GM21360 (cell line): ENCODE results near the gene PPAN.

Experiments
- ATAC-seq: cut with Tn5 transposase; IDR thresholded peaks from one replicate; pipeline ENCODE4 v1.9.1; 2021; ENCODE audit warnings: mild to moderate bottlenecking, moderate library complexity; ENCODE audit not compliant: unreplicated experiment

PPAN gene

DNA sequence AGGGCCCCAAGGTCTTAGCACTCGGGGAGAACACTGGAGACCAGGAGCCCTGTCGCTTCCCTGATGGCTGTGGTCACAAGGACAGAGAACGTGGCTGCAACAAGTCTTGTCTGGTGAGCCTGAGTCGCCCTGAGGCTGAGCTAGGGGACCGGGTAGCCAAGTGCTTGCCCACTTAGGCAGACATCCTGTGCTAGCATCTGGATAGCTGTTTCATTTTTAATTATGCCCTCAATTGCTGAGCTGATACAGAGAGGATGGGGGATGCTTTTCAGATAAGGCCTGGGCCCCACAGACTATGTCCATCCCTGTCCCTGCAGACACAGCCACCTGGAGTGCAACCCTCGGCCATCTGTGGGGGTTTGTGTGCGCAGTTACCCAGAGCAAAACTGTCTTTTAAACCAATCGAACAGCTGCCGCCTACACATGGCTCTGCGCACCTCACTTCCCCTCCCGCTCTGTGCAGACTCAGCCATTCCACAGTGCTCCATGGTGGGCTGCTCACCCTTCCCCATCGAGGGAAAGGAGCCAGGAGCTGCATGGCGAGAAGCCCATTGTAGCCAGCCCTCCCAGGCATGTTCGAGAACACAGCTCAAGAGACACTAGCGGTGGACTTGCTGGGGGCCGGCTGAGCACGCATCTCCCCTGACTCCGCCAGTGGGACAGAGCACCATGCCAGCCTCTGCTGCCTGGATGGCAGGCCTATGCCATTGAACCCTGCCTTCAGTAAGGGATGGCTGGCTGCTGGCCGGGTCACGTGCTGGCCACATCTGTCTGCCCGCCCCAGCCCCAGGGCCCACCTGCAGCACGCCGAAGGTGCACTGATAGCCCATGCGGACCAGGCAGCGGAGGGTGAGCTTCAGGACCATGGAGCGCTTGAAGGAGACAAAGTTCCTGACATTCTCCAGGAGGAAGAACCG, 33.0 kb downstream of the PPAN start:
- ATAC-seq = no peak

DNA sequence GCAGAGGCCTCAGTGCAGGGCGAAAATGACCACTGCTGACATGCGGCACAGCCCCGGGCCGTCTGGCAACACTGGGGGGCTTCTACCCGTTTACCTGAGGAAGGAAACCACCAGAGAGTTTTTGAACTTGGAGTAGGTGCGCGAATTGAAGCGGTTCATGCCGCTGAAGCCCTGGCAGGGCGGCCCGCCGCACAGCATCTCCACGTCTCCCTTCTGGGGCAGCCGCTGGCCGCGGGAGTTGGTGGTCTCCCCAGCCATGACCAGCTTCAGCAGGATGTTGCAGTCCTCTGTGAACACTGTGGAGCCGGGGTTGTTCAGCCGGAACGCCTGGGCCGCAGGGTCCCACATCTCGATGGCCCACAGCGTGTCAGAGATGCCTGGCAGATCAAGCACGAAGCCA, 33.8 kb downstream of the PPAN start:
- no peak for ATAC-seq

DNA sequence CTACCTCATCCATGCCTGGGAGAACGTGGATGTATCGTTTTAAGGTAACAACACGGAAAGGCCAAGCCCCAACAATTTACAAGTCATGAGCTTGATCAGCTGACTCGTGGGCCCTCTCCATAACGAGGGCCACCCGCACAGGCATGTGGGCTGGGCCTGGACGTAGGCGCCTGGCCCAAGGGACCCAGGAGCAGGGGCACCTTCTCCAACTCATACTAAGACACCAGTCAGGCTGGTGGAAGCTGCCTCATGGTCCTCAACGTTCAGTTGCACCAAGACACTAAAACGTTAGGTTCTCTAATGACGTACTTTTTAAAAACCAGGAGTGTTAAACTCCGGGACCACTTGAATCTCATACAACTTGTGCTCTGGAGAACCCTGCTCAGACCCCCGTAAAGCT, 35.3 kb downstream of the PPAN start:
- no peak for ATAC-seq

DNA sequence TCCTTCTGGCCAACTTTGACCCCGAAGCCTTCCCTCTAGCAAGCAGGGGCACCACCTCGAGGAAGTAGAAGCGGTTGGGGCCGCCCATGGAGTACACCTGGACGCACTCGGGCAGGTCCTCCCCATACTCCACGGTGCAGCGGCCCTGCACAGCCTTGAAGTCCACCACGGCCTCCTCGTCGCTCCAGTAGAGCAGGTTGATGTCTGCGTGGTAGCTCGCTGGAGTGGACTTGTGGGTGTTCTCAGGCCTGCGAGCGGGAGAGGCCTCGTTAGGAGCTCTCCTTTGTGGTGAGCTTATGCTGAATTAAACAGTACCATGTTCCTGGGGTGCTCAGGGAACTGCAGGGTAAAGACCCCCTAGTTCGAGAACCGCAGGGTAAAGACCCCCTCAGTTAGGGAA, 35.8 kb downstream of the PPAN start:
- ATAC-seq = no peak

- no peak for ATAC-seq
Observed at GRCh38 chr19:10142701-10143375, 36.7 kb downstream of the PPAN start.

GRCh38 chr19:10143681-10144080, 37.5 kb downstream of the PPAN start:
- no peak for ATAC-seq

- ATAC-seq = no peak
Observed at GRCh38 chr19:10144361-10144760, 38.2 kb downstream of the PPAN start.

- ATAC-seq = no peak
Observed at GRCh38 chr19:10145031-10145430, 38.9 kb downstream of the PPAN start.

GRCh38 chr19:10146142-10146541, 40.0 kb downstream of the PPAN start:
- ATAC-seq = no peak

- ATAC-seq = no peak
Observed at GRCh38 chr19:10149427-10149826, 43.3 kb downstream of the PPAN start.

GRCh38 chr19:10151521-10151920, 45.4 kb downstream of the PPAN start:
- ATAC-seq = no peak

- ATAC-seq = no peak
Observed at GRCh38 chr19:10152100-10152499, 45.9 kb downstream of the PPAN start.

DNA sequence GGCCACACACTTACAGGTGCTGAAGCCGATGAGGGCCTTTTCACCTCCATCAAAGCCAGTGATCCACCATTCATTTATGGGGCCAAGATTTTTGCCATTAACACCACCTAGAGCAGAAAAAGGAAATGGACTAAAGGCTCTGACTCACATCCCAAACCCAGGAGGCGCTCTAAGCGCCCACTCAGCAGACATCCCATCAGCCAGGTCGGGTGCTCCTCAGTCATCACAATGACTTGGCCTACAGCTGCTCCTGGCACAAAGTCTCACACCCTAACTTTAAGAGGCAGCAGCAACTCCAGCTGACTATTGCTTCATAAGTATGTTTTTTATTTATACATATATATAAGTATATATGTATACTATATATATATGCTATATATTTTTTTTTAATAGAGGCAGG, 49.7 kb downstream of the PPAN start:
- no peak for ATAC-seq

DNA sequence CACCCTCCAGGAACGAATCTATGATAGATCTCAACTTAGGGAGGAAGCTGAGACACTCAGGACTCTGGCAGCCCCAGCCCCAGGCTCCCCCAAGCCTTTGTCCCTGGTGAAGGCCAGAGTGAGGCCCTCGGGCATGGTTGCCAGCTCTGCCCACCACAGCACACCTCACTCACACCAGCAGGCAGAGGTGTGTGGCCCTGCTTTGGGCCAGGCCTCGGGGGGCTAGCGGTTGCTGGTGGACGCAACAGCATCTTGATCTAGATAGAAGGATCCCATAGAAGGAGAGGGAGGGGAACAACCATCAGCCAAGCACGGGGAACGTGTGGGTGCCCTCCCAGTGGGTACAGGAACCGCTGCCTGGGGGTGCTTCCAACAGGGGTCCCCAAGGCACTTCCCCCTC, 51.9 kb downstream of the PPAN start:
- ATAC-seq = no peak

GRCh38 chr19:10158485-10158884, 52.3 kb downstream of the PPAN start:
- no peak for ATAC-seq

- ATAC-seq = no peak
Observed at GRCh38 chr19:10159610-10160009, 53.4 kb downstream of the PPAN start.
